Prostate gland (tissue), 1 donor: ENCODE measurements around the gene SHROOM3.

Experiments used
- POLR2A ChIP-seq: fragments of 450-650 bp; IDR thresholded peaks from one replicate; pipeline ENCODE4 v1.6.1; 2016; ENCODE audit warnings: antibody characterized with exemption, mild to moderate bottlenecking
- POLR2AphosphoS5 ChIP-seq: sonication (generic); formaldehyde crosslinking; IDR thresholded peaks from one replicate; pipeline ENCODE4 v1.6.1; 2017; ENCODE audit warnings: antibody characterized with exemption

GRCh38 chr4:76499461-76499860 lies 64.4 kb downstream of the SHROOM3 start:
- no peak for TF ChIP-seq POLR2AphosphoS5
- TF ChIP-seq POLR2A = no peak
